ENCODE results near the gene MAFG. TPM values are rescaled to one million over a fixed set of nuclear protein-coding genes. Genes with fewer than 3 reads are reported as not detected.

Gene MAFG
- total and polyA plus RNA-seq, 2 of the 13 experiments (the other 11 are each of a cell fraction or from before 2014, with no cell fraction given) = 14.5 to 20.0 TPM

- no peak for TF ChIP-seq NONO (IDR thresholded peaks at IDR 0.05)
- TF ChIP-seq NONO (CRISPR knock-in tag; conservative IDR thresholded peaks at IDR 0.05) = 0 out of 2 replicates have a peak, but pooled peaks have one; percentile 11
- peak; percentile 77 for TF ChIP-seq RBFOX2 (IDR thresholded peaks at IDR 0.05; ENCODE audit: low read depth, low read length)
- TF ChIP-seq NR3C1 (CRISPR knock-in tag; IDR thresholded peaks at IDR 0.05) = no peak
- TF ChIP-seq DMAP1 (CRISPR knock-in tag; IDR thresholded peaks at IDR 0.05) = no peak
- no peak for TF ChIP-seq NFIC (IDR thresholded peaks at IDR 0.05; ENCODE audit: low read length)
- no peak for TF ChIP-seq EHMT2 (IDR thresholded peaks at IDR 0.05; ENCODE audit: borderline replicate concordance, low read depth, low read length)
- no peak for TF ChIP-seq ZNF124 (CRISPR knock-in tag; IDR thresholded peaks at IDR 0.05)
- no peak for TF ChIP-seq SMYD3 (CRISPR knock-in tag; IDR thresholded peaks at IDR 0.05)
Observed at GRCh38 chr17:81934850-81935708, 7.5 kb upstream of the MAFG start (continued).

- 96% methylated on average over 16 of the region's 23 CpGs for WGBS (ENCODE audit: low lambda C conversion rate)
- ATAC-seq (no peak), DNase-seq (ENCODE audit: low spot score) (no peak), FAIRE-seq (no peak)
- intact Hi-C loops (cut with micrococcal nuclease; ENCODE audit: unreplicated experiment) = no loop called here
- Histone ChIP-seq H3K9me3 (ENCODE audit: low read length) (no peaks in the 10 kb centered on the region), H3K4me1 (ENCODE audit: insufficient read depth, low read length) (peaks cover 58% of the 10 kb centered on the region), H3K4me2 (ENCODE audit: low read depth, low read length) (no peak overlapping the region), H4K20me1 (ENCODE audit: insufficient read depth, low read length) (peaks cover 5% of the 10 kb centered on the region; the same call in 1 of the 2 replicates), H3K27ac (ENCODE audit: extremely low read length, insufficient read depth, low read length) (no peak overlapping the region), H2AFZ (ENCODE audit: low read length) (no peak overlapping the region), H3K27me3 (ENCODE audit: control insufficient read depth in 1 of 2, insufficient read depth in 2 of 2, low read length in 2 of 2) (peaks cover 2 to 12% of the 10 kb centered on the region in 2 experiments; a peak in 3 of 5 replicates), H3K79me2 (ENCODE audit: insufficient read depth, low read length) (peaks cover 19% of the 10 kb centered on the region), H3K36me3 (replicated peaks in 1 of 2; ENCODE audit: control insufficient read depth in 1 of 2, insufficient read depth in 2 of 2, low read length in 2 of 2) (peaks cover 11 to 28% of the 10 kb centered on the region in 2 experiments), H3K9ac (ENCODE audit: insufficient read depth, low read depth, low read length) (no peak overlapping the region), H3K4me3 (replicated peaks in 1 of 3; ENCODE audit: insufficient read depth in 1 of 3, low read depth in 2 of 3, low read length in 3 of 3) (no peak overlapping the region)
- BruUV-seq (replicated peaks) = no TSS peak
- ChIA-PET POLR2A (interaction anchor here (0.7 to 2.0 kb wide), 5 partner anchors 17 to 89 kb away, joined by 3 to 7 read pairs (median 5); partner anchors contain the start of genes CENPX and LRRC45), CTCF (ENCODE audit: low intra/inter-chr PET ratio, low total read pairs) (no interaction called here)
- in situ Hi-C loops (cut with HindIII; ENCODE audit: extremely low pct_ligation_motif_present, low pct_unique_long_range_greater_than_20kb) = no loop called here
- no peak for TF ChIP-seq ZNF7 (CRISPR knock-in tag; IDR thresholded peaks at IDR 0.05)
- peak; percentile 35; the same call in 1 of the 2 replicates for TF ChIP-seq ZNF225 (CRISPR knock-in tag; IDR thresholded peaks at IDR 0.05)
- TF ChIP-seq HNRNPL (IDR thresholded peaks at IDR 0.05; ENCODE audit: low read depth, low read length) = peak; percentile 60; the same call in 1 of the 2 replicates
- peak; percentile 78 for TF ChIP-seq RBFOX2 (IDR thresholded peaks at IDR 0.05; ENCODE audit: low read depth, low read length)
- no peak for TF ChIP-seq HNF1A (IDR thresholded peaks at IDR 0.05; ENCODE audit: low read depth)
- 0 out of 2 replicates have a peak, but pooled peaks have one; percentile 31 for TF ChIP-seq HNF1A (CRISPR knock-in tag; IDR thresholded peaks at IDR 0.05; ENCODE audit: borderline replicate concordance)
Observed at GRCh38 chr17:81934098-81934757, 6.7 kb upstream of the MAFG start.

Measured in HepG2 (cell line).